CD4-positive, alpha-beta T cell treated with Interleukin-10 for 1 hour (primary cell): ENCODE data around the gene DHX38.
"Not testable (repeated sequence)": the region's sequence is repeated elsewhere in the genome, so short reads cannot be mapped to it uniquely, and the experiment has no call there.

Experiments
- DNase-seq: peaks from one replicate; pipeline ENCODE4 v3.0.0-alpha.2; 2020

DHX38 gene

DNA sequence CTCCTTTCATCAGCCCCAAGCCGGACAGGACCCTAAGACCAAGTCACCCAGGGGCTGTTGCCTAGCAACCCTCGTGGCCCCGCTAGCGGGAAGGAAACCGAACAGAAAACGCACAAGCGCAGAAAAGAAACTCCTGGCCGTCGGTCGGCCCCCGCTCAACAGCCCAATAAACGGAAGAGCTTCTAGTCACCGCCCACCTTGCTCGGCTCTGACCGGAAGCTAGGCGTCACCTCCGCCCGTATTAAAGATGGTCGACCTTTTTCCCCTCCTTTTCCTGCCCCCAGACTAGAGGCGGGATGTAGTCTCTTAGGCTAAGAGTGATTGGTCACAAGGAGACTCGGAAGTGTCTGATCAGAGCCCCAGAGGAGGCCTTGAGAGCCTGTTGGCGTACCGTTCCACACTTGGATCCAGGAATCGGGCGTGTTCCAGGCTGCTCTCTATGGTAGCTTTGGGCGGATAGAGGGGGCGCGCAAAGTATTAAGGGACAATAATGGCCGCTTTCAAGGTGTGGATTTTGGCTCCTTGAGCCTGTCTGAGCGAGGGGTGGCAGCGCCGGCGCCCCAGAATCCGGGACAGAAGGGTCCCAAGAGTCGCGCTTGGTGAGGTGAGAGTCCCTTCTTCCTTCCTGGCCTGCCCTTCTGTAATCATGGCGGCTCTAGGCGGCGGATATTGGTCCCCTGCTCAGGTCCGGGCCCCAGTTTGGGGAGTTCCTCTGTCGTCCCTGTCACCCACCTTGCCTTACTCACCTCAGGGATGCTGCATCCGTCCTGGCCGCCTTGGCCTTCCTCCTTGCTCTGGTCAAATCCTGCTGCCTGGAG, at the start of gene DHX38, which contains the start of gene TXNL4B:
Gene DHX38 (plus strand): TSS at position 400 of the 818 bp plus-strand sequence. CDS start 2,311 bp downstream, outside the sequence.
Gene TXNL4B (minus strand): TSS at position 173 of the 818 bp plus-strand sequence. CDS start 2,871 bp downstream, outside the sequence.
- peak; percentile 97 for DNase-seq

DNA sequence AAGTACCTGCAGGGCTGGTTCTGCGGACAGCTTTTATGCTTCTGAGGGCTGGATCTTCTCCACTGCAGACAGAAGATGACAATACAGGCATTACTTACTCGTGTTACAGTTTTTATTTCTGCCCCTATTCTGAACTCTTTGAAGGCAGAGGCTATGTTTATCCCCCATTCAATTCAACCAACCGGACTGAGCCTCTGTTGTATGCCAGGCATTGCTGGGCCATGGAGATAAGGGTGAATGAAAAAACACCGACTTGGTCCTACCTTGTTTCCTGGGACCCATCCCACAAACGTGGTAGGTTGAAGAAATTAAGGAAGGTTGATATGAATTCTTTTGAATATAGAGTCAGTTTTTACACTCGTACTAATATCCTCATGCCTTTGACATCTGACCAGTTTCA, 49.4 kb upstream of the DHX38 start:
- DNase-seq, result no peak

DNA sequence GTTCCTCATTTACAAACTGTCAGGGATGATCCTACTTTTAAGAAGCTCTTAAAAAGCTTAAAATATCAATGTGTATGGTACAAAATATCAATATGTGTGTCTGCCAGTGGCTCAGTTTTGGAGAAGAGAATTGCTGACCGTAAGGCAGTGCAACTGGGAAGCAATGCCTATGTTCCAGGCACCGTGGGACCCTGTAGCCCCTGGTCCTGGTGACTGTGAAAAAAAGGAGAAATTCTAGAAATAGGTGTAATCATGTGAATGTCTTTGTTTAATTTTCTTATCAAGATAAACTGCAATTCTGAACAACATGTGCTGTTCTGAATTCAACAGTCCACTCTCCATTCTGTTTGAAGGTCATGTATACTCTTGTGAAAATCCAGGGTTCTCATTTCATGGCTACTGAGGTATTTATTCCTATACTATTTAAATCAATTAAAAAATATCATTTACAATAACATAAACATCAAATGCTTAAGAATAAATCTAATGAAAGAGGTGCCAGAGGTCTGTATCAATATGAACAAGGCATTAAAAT, 48.8 kb upstream of the DHX38 start:
- no peak for DNase-seq

DNA sequence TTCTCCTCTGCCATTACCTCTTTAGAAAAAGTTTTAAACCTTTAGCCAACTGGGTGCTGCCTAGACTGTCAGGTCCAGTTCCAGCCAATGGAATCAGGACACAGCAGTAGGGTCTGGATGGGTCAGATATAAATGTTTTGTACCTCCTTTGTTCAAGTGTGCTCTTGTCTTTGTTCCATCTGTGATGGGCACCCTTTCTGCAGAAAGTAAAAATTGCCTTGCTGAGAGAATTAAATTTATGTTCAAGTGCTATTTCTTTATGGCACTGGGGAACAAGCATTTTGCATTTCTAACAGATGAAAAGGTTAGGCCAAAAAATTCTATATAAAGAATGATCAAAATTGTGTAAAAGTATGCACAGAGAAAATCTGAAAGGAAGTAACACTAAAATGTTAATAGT, 44.5 kb upstream of the DHX38 start:
- DNase-seq, result no peak

DNA sequence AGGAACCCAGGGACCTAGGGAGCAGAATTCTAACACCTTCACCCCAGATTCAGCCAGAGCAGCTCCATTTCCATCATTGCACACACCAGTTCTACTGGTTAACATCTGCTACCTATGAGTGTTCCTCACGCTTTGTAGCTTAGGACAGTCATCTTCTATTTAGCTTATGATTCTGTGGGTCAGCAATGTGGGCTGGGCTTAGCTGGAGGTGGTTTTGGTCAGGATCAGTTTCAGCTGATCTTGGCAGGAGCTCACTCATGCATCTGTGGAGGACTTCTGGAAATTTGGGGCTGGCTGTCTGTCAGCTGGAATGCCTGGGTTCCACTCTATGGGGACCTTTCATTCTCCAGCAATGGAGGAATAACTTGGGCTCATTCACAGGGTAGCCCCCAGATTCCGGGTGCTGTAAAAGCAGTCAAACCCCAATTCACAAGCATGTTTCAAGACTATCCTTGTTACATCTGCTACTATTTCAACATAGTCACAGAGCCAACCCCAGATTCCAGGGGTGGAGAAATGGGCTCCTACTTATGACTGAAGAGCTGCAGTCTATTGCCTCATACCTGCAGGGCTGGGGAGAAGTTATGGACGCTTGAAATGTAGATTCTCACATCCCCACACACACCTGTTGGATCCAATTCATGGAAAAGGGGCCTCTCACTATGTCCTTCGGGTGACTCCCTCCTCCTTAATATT, 42.7 kb upstream of the DHX38 start:
- no peak for DNase-seq

DNA sequence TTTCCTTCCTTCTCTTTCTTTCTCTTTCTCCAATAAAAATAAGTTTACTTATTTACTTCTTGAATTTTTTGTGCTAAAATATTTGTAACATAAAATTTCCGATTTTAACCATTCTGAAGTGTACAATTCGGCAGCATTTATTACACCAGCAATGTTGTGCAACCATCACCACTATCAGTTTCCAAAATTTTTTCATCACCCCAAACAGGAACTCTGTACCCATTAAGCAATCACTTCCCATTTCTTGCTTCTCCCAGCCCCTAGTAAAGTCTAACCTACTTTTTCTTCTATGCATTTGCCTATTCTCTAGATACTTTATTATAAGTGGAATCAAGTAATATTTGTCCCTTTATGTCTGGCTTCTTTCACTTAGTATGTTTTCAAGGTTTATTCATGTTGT, 41.8 kb upstream of the DHX38 start:
- no peak for DNase-seq

DNA sequence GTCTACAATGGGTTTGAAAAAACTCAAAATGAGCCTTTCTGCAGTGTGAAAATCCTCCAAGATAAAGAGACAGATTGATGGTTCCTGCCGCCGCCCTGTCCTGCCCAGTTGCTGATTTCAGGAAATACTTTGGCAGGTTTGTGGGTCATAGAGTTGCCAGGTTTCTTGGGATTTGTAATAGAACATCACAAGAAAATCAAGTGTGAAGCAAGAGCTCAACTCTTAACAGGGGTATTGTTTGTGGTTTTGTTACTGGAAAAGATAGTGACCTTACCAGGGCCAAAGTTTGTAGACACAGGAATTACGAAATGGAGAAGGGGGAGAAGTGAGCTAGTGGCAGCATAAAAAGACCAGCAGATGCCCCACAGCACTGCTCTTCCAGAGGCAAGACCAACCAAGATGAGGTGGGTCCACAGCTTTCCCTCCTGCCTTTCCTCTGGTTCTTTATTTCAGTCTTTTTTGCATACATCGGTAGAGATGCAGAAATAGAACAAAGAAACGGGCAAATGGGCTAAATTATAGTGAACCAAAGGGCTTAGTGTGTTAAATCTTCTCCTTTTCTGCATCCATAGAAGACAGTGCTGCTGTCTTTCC, 39.3 kb upstream of the DHX38 start, which contains the start of gene HP:
Gene HP (plus strand): TSS at position 252 of the 594 bp plus-strand sequence. CDS start 148 bp downstream, at position 400.
- DNase-seq, result not testable (repeated sequence)

DNA sequence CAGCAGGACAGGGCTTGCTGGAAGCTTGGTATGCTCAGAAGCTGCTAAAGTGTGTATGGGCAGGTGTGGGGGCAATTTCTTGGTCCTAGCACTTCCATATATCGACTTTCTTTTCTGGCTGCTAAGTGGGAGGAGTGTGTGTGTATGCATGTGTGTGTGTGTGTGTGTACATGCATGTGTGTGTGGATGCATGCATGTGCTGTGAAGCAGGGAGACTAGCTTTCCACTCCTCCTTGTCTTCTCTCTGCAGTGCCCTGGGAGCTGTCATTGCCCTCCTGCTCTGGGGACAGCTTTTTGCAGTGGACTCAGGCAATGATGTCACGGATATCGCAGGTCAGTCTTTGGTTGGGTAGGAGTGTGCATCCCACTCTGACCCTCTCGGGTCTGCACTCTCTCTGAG, 37.7 kb upstream of the DHX38 start:
- no peak for DNase-seq

DNA sequence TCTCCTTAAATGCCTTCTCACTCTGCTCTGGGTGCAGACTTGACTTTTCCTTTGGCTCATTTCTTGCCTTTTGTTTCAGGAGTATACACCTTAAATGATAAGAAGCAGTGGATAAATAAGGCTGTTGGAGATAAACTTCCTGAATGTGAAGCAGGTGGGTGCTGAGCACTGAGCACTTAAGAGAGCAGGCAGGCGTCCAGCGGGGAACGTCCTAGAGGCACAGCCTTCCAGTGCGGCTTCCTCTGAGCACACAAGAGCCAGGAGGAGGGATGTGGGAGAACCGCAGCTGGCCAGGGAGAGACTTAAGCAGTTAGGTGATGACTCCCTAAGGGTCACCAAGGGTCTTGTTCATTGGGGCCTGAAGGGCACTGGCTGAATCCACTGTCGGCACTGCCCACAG, 36.3 kb upstream of the DHX38 start:
- DNase-seq, result not testable (repeated sequence)

DNA sequence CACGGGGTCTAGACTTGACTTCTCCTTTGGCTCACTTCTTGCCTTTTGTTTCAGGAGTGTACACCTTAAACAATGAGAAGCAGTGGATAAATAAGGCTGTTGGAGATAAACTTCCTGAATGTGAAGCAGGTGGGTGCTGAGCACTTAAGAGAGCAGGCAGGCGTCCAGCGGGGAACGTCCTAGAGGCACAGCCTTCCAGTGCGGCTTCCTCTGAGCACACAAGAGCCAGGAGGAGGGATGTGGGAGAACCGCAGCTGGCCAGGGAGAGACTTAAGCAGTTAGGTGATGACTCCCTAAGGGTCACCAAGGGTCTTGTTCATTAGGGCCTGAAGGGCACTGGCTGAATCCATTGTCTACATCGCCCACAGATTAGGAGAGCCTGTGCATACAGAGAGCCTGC, 34.6 kb upstream of the DHX38 start:
- not testable (repeated sequence) for DNase-seq

DNA sequence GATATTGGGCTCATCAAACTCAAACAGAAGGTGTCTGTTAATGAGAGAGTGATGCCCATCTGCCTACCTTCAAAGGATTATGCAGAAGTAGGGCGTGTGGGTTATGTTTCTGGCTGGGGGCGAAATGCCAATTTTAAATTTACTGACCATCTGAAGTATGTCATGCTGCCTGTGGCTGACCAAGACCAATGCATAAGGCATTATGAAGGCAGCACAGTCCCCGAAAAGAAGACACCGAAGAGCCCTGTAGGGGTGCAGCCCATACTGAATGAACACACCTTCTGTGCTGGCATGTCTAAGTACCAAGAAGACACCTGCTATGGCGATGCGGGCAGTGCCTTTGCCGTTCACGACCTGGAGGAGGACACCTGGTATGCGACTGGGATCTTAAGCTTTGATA, 33.2 kb upstream of the DHX38 start:
- DNase-seq, result no peak

DNA sequence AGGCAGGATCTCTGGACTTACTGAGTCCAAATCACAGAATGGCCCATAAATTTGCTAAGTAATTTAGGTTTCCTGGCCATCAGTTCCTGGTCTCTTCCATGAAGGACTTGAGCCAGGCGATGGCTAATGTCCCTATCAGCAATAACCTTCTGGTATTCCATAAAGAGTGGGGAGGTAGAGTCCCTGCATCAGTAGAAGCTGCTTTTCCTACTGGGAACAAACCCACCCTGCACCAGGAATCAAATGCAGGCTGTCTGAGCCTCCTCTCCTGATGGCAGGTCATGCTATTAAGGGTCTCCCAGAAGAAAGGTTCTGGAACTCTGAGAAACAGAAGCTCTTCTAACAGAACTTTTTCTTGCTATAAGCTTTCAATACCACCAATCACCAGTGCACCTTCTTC, 32.1 kb upstream of the DHX38 start:
- no peak for DNase-seq

DNA sequence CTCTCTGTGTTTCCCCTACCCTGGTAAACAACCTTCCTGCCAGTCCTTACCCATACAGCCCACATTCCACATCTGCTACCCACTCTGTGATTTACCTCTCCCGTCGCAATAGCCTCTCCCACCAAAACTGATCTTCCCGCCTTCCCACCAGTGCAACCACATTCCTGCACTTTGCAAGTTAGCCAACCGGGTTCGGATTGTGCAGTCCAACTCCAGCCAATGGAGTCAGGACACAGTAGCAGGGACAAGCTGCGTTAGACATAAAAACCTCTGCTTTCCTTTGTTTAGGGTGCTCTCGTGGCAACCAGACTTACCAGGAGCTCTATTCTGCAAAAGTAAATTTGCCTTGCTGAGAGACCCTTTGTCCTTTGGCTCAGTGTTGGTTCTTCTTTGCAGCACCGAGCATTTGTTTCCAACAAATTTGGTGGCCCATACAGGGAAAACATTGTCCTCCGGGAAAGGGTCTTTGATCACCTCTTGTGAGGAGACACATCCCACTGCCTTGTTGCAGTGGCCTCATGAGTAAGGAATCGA, 29.2 kb upstream of the DHX38 start:
- no peak for DNase-seq

DNA sequence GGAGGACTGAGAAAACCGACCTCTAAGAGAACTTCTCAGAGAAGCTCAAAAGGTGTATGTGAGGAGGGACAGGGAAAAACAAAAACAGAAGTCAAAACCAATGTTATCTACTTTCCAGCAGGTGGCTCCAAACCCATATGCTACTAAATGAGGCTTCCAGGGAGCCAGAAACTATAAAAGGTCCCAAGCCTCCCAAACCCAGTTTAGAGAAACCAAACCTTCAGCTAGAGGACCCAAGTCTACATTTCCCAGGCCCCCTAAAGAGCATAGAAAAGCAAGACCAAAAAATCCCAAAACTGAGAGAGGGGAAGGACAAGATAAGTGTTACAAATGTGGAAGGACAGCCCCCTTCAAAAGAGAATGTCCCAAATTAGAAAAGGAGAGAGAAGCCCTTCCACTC, 26.9 kb upstream of the DHX38 start:
- peak; percentile 29 for DNase-seq

DNA sequence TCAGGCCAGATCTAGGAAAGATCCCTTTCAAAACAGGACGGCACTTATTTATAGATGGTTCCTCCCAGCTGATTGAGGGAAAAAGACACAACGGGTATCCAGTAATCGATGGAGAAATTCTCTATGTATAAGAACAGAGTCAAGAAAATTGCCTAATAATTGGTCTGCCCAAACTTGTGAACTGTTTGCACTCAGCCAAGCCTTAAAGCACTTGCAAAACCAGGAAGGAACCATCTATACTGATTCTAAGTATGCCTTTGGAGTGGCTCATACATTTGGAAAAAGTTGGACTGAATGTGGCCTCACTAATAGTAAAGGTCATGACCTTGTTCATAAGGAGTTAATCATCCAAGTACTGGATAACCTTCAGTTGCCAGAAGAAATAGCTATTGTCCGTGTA, 24.7 kb upstream of the DHX38 start:
- DNase-seq, result no peak

DNA sequence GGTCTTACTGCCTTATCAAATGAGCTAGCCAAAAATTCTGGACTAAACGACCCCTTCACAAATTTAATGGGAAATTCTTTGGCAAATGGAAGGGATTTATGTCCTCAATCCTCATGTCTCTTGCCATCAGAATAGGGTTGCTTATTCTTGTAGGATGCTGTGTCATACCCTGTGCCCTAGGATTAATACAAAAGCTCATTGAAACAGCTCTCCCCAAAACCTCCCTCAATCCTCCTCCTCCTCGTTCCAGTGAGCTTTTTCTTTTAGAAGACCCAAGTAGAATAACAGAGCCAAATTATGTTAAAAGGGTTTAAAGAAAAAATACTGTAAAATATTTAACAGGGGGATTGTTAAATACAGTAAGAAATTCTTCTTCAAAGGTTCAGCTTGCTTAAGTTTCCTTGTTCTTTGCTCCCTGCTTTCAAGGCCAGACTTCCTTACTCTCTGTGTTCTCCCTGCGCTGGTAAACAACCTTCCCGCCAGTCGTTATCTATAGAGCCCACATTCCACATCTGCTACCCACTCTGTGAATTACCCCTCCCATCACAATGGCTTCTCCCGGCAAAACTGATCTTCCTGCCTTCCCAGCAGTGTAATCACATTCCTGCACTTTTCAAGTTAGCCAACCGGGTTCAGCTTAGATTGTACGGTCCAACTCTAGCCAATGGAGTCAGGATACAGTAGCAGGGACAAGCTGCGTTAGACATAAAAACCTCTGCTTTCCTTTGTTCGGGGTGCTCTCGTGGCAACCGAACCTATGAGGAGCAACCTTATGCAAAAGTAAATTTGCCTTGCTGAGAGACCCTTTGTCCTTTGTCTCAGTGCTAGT, 20.9 kb upstream of the DHX38 start:
- DNase-seq, result no peak

DNA sequence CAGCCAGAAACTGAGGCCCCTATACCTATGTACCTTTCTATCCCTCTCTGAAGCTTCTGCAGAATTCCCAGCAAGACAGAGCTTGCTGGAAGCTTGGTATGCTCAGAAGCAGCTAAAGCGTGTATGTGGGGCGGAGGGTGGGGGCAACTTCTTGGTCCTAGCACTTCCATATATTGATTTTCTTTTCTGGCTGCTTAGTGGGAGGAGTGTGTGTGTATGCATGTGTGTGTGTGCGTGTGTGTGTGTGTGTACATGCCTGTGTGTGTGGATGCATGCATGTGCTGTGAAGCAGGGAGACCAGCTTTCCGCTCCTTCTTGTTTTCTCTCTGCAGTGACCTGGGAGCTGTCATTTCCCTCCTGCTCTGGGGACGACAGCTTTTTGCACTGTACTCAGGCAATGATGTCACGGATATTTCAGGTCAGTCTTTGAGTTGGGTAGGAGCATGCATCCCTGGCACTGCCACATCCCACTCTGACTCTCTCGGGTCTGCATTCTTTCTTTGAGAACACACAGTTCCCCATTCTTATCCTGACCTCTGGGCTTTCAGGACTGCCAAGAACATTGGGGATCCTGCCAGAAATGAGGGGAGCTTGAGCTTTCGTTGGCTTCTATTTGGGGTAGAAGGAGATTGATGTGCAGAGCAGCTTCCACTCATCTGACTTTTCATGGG, 20.0 kb upstream of the DHX38 start:
- DNase-seq, result no peak

DNA sequence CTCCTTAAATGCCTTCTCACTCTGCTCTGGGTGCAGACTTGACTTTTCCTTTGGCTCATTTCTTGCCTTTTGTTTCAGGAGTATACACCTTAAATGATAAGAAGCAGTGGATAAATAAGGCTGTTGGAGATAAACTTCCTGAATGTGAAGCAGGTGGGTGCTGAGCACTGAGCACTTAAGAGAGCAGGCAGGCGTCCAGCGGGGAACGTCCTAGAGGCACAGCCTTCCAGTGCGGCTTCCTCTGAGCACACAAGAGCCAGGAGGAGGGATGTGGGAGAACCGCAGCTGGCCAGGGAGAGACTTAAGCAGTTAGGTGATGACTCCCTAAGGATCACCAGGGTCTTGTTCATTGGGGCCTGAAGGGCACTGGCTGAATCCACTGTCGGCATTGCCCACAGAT, 18.6 kb upstream of the DHX38 start:
- DNase-seq, result not testable (repeated sequence)

DNA sequence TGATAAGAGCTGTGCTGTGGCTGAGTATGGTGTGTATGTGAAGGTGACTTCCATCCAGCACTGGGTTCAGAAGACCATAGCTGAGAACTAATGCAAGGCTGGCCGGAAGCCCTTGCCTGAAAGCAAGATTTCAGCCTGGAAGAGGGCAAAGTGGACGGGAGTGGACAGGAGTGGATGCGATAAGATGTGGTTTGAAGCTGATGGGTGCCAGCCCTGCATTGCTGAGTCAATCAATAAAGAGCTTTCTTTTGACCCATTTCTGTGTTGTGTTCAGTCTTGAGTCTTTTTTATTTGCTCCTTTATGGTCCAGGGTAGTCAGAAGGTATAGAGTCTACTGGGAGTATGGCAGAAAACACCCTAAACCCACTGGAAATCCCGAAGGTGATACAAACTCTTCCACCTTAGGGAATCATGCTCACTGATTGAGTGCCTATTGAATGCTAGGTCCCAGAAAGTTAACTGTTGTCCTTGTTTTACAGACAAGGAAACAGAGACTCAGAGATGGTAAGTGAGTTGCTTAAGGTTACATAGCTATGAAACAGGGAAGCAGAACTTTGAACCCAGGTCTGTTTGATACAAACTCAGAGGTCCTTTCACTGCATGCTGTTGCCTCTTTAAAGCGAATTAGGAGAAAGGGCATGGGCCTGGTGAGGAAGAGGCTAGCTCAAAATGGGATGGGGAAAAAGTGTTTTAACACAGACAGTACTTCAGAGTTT, 16.5 kb upstream of the DHX38 start:
- DNase-seq, result not testable (repeated sequence)

DNA sequence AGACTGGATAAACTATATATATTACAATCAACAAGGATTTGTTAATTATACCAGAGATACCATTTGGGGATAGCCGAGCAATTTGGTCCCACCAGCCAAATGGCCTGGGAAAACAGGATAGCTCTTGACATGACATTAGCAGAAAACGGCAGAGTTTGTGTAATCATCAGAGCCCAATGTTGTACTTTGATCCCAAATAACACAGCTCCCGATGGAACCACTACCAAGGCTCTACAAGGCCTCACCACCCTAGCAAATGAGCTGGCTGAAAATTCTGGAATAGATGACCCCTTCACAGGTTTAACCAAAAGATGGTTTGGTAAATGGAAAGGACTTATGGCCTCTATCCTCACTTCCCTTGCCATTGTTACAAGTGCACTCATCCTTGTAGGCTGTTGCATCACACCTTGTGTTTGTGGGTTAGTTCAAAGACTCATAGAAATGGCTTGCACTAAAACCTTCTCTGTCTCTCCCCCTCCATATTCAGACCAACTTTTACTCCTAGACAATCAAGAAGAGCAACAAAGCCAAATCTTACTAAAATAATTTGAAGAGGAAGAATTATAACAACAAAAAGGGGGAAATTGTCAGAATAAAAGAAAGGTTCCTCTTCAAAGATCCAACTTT, 9.8 kb upstream of the DHX38 start:
- no peak for DNase-seq
